HG03442 (cell line): Measurements from ENCODE around the gene CRIM1.

ENCODE experiments used
- ATAC-seq: cut with Tn5 transposase; IDR thresholded peaks from one replicate; pipeline ENCODE4 v1.9.1; 2021; ENCODE audit warnings: mild to moderate bottlenecking, moderate library complexity; ENCODE audit not compliant: unreplicated experiment

Gene CRIM1

DNA sequence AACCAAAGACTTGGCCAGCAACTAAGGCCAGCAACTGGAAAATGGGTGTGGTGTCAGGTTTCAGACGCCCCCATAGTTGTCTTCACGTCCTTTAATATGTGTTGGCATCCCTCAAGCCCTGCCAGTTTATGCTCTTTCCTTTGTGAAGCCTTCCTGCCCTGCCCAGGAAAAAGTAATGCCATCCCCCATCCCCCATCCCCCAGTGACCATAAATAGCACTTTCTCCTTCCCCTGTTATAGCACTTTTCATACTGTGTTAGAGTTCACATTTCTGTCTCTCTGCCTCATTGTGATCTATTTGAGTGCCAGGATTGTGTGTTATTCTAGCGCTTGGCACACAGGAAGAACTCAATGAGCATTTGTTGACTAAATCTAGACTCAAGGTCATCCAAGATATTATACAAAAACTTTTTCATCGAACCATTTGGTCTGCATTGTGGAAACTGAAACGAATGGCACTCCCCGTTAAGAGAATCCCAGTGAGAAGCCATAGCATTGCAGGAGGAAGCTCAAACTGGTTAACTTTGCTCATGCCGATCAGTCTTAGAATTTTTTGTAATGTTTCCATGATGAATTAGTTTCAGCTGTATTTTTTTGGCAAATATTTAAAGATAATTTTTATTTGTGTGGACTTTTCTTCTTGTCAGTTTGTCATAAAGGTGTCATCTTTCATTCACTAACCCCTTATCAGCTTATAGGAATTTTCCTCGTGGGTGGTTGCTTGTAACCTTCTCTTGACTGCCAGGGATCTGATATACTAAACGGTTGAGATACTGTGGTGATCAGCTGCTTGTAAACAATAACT is 15.7 kb downstream of the CRIM1 start:
- no peak for ATAC-seq

DNA sequence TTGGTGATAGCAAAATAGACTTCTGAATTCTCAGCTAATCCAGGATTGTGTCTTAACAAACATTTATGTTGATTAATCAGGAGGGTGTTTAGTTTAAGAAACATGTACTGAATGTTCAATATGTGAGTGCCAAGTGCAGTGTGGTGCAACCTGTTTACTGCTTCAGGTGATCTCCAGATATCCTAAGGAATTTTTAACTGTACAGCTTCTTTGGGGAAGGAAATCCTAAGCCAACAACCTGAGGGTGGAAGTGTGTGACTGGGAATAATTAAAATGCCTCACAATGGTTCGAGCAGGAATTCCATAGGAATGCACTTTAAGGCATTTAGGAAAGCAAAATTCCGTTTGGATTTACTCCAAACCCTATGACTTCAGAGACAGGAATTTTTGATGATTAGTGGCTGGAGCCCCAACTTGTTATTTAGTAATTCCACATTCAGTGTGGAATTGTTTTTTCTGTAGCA is 16.4 kb downstream of the CRIM1 start:
- no peak for ATAC-seq

GRCh38 chr2:36373149-36373926 is 17.8 kb downstream of the CRIM1 start:
- no peak for ATAC-seq

- no peak for ATAC-seq
Observed at GRCh38 chr2:36374585-36374984, 19.0 kb downstream of the CRIM1 start.

GRCh38 chr2:36376319-36376765 is 20.8 kb downstream of the CRIM1 start:
- no peak for ATAC-seq

DNA sequence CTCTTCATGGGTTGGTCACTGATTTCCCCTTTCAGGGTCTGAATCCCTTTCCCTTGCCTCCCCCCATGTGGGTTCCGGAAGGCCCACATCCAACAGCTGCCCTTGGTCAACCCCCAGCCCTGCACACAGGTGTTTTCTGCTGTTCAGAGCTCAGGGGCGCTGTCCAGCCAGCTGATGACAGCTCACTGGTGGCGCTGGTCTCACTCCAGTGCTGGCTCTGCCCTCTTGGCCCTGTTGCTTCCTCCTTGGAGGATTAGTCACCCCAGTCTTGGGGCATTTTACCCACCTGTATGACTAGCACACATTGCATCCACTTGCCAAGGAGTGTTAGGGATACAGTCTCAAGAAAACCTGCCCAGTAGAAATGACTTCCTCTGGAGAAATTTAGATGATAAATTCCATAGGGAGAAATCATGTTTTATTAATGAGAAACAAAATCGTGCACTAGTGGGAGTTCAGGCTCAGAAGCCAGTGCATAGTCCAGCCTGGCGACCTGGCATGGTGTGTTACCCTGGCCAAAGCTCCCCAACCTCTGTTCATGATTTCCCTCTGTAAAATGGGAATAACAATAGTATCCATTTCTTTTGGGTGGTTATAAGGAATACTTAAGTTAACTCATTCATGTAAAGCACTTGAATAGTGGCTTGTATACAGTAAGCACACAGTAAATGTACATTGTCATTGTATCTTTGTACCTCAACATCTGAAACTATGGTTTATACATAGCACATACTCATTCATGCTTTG is 21.6 kb downstream of the CRIM1 start:
- ATAC-seq = no peak

DNA sequence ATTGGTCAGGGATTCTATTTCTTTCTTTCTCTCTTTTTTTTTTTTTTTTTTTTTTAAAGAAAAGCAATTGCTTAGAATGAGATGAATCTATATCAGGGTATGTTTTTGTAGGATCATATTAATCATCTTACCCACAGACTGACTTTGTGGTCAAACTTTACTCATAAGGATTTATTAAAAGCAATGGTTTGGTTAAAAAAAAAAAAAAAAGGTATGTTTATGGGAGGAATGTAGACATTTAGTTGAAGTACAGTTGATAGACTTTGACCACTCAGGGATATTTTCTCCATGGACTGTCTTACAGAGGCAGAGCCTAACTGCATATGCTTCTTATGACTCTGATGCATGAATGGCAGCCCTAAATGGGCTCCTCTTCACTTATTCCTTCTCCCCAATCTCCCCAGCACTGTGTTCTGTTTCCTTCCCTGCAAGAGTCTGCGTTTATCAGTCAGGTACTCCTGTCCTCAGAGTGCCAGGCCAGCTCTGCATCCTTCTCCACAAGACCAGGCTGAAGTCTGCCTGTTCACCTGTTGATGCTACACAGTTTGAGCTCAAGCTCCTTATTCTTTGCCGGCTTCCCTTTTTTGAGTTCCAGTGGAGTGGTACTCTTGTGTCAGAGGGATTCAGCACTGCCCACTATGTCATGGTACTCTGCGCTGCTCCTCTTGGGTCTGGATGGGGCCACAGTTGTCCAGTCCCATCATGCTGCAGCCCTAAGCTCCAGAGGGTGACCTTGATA is 24.3 kb downstream of the CRIM1 start:
- no peak for ATAC-seq

- no peak for ATAC-seq
Observed at GRCh38 chr2:36380624-36381481, 25.3 kb downstream of the CRIM1 start.

- ATAC-seq = no peak
Observed at GRCh38 chr2:36381993-36382392, 26.4 kb downstream of the CRIM1 start.

DNA sequence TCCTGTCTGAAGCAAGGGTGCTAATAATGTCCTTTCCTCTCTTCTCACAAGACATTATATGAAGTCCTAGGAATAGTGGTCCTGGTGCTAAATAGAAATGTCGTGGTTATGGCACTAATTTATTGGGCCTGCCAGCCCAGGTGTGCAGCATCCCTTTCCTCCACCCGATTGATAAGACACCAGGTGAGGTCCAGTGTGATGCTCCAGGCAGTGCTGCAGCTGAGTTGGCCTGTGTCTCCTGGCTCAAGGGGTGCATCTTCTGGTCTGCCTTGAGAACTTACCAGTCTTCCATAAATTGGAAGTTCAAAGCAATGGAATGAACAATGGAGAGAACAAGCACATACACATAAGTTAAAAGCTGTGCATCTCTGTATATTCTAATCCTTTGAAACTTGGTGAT is 26.9 kb downstream of the CRIM1 start:
- no peak for ATAC-seq

DNA sequence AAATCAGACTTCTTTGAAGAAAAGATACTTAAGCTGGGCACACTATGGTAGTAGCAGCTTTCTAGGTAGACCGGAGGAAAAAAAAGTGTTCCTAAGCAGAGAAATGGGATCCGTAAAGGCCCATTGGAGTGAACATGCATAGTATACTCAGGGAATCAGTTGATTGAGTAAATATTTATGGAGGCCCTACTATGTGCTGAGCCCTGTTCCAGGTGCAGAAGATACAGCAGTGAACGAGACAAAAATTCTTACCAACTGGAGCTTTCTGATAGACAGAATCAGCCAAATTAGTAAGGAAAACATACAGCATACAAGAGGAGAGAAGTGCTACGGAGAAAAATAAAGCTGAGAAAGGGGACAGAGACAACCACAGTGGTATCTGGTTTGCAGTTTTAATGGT is 28.1 kb downstream of the CRIM1 start:
- no peak for ATAC-seq

DNA sequence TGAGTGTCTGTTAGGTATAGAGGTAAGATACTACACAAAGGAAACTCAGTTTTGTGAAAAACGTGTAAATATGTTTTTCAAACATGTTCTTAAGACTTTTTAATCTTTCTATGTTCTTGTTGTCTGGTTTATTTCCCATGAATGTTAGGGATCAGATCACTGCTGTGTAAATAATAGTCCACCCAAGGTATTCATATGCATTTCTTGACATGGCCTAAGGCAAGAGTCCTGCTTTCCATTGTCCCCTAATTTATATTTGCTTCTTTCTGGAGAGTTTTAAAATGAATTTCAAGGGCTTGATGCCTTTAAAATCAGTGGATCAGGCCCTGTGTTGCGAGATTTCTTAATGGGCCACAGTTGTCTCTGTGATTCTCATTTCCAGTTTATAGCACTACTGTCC is 28.9 kb downstream of the CRIM1 start:
- ATAC-seq = no peak

DNA sequence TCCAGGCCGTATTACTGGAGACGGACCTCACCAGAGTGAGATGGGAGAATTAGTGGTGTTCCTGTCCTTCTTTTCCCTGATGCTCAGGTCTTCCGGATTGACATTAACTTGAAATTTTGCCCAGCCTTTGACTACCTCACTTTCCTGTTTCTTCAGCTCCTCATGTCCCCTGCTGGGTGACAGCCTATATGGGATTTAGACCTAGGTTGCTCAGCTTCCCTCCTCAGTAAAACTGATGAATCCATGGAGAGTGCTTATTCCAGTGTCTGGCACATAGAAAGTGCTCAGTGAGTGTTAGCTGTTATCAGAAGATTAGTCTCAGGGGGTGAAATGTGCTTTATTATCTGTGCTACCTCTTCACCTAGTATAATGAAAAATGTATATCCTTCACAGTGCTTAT is 30.0 kb downstream of the CRIM1 start:
- ATAC-seq = no peak

- ATAC-seq = no peak
Observed at GRCh38 chr2:36387258-36387916, 31.8 kb downstream of the CRIM1 start.

DNA sequence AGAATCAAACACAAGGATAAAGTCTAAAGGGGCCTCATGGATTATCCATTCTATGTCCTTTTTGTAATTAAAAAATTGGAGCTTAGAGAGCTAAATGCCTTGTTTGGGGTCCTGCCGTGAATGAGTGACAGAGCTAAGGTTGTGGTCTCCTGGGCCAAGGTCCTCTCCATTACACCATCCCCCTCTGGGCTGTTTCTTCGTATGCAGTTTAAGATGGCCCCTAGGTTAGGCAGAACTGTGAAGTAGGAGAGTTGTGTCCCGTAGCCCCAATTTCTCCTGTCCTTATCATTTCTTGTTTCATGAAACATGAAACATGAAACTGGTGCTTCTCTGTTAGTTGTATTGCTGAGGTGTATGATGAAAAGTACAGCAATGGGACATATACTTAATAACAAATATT is 32.9 kb downstream of the CRIM1 start:
- ATAC-seq = no peak

- ATAC-seq = no peak
Observed at GRCh38 chr2:36389091-36389564, 33.5 kb downstream of the CRIM1 start.

DNA sequence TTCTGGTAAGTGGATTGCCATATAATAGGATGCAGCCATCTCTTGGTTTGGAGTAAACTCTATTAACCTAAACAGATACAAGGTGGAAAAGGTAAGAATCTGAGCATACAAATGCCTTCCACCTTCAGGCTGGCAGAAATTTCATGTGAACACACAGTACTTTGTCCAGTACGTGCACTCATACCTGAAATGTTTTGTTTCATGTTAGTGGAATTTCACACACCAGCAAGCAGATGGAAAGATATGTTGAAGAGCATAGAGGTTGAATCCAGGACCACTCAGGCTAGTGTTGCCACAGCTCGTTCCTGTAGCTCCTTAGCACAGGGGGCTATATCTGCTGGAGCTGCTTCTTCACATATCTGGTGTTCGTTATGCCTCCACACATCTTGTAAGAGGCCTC is 34.0 kb downstream of the CRIM1 start:
- no peak for ATAC-seq

- no peak for ATAC-seq
Observed at GRCh38 chr2:36392571-36393255, 37.1 kb downstream of the CRIM1 start.
